ENCODE results near the gene PPA1.

DNA sequence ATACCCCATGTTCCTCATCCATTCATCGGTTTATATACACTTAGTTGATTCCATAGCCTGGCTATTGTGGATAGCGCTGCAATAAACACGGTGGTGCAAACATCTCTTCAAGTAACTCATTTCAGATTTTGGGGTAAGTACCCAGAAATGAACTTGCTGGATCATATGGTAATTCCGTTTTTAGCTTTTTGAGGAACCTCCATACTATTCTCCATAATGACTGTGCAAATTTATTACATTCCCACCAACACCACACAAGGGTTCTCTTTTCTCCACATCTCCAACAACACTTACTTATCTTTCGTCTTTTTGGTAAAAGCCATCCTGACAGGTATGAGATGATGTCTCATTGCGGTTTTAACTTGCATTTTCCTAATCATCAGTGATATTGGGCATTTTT is 46.9 kb upstream of the PPA1 start:
- TF ChIP-seq, protein P1, sequence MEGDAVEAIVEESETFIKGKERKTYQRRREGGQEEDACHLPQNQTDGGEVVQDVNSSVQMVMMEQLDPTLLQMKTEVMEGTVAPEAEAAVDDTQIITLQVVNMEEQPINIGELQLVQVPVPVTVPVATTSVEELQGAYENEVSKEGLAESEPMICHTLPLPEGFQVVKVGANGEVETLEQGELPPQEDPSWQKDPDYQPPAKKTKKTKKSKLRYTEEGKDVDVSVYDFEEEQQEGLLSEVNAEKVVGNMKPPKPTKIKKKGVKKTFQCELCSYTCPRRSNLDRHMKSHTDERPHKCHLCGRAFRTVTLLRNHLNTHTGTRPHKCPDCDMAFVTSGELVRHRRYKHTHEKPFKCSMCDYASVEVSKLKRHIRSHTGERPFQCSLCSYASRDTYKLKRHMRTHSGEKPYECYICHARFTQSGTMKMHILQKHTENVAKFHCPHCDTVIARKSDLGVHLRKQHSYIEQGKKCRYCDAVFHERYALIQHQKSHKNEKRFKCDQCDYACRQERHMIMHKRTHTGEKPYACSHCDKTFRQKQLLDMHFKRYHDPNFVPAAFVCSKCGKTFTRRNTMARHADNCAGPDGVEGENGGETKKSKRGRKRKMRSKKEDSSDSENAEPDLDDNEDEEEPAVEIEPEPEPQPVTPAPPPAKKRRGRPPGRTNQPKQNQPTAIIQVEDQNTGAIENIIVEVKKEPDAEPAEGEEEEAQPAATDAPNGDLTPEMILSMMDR (IDR thresholded peaks at IDR 0.05; ENCODE audit: low read length), result no peak
- no peak for TF ChIP-seq EZH2 (IDR thresholded peaks at IDR 0.05; ENCODE audit: borderline replicate concordance, low read length)

All from OCI-LY1 (cell line).